ENCODE data around the gene PPBP.

The PPBP gene

GRCh38 chr4:73948990-73949706 is 38.8 kb downstream of the PPBP start:
- TF ChIP-seq CTCF (IDR thresholded peaks at IDR 0.05; ENCODE audit: low read depth, low read length) (no peak), MYC (IDR thresholded peaks at IDR 0.05; ENCODE audit: low read depth, low read length) (no peak), MAX (IDR thresholded peaks at IDR 0.05; ENCODE audit: low read depth, low read length) (no peak), POLR2A (IDR thresholded peaks at IDR 0.05; ENCODE audit: extremely low read depth, insufficient read length) (no peak)
- no peak overlapping the region for H3K4me3 ChIP-seq (ENCODE audit: low read depth, low read length)
- DNase-seq (ENCODE audit: low read depth) = no peak

GRCh38 chr4:73948291-73948690 is 39.7 kb downstream of the PPBP start:
- TF ChIP-seq POLR2A (IDR thresholded peaks at IDR 0.05; ENCODE audit: extremely low read depth, insufficient read length) (no peak), MAX (IDR thresholded peaks at IDR 0.05; ENCODE audit: low read depth, low read length) (no peak), MYC (IDR thresholded peaks at IDR 0.05; ENCODE audit: low read depth, low read length) (no peak), CTCF (IDR thresholded peaks at IDR 0.05; ENCODE audit: low read depth, low read length) (no peak)

GRCh38 chr4:73947239-73947985 is 40.6 kb downstream of the PPBP start:
- no peak for TF ChIP-seq CTCF (IDR thresholded peaks at IDR 0.05; ENCODE audit: low read depth, low read length)
- no peak for TF ChIP-seq POLR2A (IDR thresholded peaks at IDR 0.05; ENCODE audit: extremely low read depth, insufficient read length)
- no peak for TF ChIP-seq MAX (IDR thresholded peaks at IDR 0.05; ENCODE audit: low read depth, low read length)
- no peak for TF ChIP-seq MYC (IDR thresholded peaks at IDR 0.05; ENCODE audit: low read depth, low read length)
- DNase-seq (ENCODE audit: low read depth) = no peak
- no peak overlapping the region for H3K4me3 ChIP-seq (ENCODE audit: low read depth, low read length)

More at GRCh38 chr4:73948291-73948690, 39.7 kb downstream of the PPBP start:
- DNase-seq (ENCODE audit: low read depth) = no peak
- H3K4me3 ChIP-seq (ENCODE audit: low read depth, low read length) = no peak overlapping the region

GRCh38 chr4:73945674-73946449 is 42.1 kb downstream of the PPBP start:
- TF ChIP-seq POLR2A (IDR thresholded peaks at IDR 0.05; ENCODE audit: extremely low read depth, insufficient read length) (no peak), MAX (IDR thresholded peaks at IDR 0.05; ENCODE audit: low read depth, low read length) (no peak), CTCF (IDR thresholded peaks at IDR 0.05; ENCODE audit: low read depth, low read length) (no peak), MYC (IDR thresholded peaks at IDR 0.05; ENCODE audit: low read depth, low read length) (no peak)
- no peak overlapping the region for H3K4me3 ChIP-seq (ENCODE audit: low read depth, low read length)
- no peak for DNase-seq (ENCODE audit: low read depth)

- no peak overlapping the region for H3K4me3 ChIP-seq (ENCODE audit: low read depth, low read length)
- no peak for DNase-seq (ENCODE audit: low read depth)
- TF ChIP-seq POLR2A (IDR thresholded peaks at IDR 0.05; ENCODE audit: extremely low read depth, insufficient read length) (no peak), MYC (IDR thresholded peaks at IDR 0.05; ENCODE audit: low read depth, low read length) (no peak), CTCF (IDR thresholded peaks at IDR 0.05; ENCODE audit: low read depth, low read length) (no peak), MAX (IDR thresholded peaks at IDR 0.05; ENCODE audit: low read depth, low read length) (no peak)
These were observed 42.9 kb downstream of the PPBP start for GRCh38 chr4:73945140-73945539.

All from NB4 (cell line).